ENCODE measurements around the gene SLC37A1.

The SLC37A1 gene

DNA sequence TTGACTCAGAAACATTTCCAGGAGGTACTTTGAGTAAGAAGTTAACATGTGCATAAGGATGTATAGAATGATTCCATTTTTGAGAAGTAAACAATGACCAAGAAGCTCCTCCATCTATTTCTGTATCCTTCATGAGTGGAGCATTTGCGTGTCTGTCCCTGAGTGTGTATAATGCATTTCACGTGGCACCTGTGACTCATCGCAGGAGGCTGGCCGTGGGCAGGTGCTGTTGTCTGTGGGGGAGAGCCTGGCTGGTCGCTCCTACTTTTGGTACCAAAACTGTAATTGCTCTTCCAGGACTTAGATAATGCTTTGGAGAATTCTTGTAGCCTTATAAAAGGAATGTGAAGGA is 16.5 kb downstream of the SLC37A1 start:
- no peak for DNase-seq

DNA sequence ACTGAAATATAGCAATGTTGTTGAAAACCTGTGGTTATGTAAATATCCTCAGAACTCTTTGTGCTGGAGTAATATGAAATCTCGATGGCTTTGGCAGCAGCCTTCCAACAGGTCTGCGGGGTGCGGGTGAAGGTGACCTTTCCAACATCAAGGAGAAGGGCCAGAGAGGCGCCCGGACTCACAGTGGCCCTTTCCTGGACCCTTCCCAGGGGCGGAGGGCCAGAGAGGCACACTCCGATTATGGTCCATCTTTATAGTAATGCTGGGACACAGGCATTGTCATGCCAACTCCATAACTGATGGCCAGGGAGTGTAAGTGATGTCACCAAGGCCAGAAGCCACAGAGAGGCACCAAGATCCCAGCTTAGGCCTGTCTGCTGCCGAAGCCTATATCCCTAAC is 18.1 kb downstream of the SLC37A1 start:
- DNase-seq = no peak

DNA sequence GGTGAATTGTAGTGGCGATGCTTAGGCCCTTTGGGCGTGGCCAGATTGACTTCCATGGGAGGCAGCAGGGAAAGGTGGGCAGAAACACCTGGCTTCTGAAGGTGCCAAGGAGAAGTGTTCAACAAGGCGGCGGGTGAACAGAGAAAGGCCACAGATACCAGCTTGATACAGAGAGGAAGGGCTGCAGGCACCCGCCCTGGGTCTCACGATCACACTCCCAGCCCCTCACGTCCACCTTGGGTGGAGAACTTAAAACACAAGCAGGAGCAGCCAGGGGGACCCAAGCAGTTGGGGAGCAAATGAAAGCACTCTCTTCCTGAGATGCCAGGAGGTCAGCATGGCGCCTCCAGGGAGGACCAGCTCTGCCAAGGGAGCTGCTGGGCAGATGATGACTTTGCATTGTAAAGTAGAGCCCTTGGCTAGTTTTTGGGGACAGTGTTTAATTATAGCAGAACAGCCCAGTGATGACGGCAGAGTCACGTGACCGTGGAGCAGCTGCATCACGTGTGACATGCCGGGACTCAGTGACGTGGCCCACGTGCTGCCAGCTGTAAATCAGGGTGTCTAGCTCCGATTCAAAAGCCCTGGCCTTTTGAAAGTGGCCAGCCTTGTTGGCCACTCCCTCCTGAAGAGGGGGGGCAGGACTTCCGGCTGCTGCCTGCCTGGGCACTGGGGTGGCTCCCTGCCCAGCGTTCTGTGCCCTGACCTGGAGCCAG is 19.0 kb downstream of the SLC37A1 start:
- no peak for DNase-seq

DNA sequence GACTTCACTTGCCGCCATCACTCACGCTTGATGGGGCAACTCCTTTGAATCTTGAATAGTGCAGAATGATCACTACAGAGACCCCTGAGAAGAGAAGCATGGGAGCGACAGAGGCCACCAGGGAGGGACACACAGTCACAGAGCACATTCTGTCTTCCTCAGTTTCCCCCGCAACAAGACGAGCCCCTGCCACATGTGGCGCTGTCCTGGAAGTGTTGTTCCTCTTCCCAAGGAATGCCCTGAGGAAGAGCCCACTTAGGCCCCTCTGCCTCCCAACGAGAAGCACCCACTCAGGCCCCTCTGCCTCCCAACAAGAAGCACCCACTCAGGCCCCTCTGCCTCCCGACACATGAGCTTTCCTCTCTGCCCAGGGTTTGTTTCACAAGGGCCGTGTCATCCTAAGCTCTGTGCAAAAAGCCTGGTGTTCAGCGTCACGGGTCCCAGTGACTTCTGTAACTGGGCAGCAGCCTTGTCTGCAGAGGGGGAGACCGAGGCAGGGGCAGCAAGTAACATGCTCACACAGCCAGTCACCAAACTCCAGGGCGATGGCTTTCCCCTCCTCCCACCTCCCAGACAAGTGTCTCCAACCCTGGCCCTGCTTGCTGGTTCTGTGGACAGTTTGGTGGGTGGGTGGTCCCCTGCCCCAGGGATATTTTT is 19.8 kb downstream of the SLC37A1 start:
- peak; percentile 30 for DNase-seq

DNA sequence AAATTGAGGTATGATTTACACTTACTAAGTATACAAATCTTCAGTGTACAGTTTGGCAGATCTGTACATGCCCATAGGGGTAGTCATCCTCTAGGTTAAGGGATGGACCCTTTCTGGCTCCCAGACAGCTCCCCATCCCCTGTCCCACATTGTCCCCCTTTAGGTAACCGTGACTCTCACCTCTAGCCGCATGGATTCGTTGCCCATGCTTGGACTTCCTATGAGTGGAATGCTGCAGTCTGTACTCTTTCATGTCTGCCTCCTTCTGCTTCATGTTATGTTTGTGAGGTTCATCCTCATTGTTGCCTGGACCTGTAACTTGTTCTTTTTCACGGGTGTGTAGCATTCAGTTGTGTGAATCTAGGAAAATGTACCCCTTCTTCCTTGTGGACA is 20.3 kb downstream of the SLC37A1 start:
- no peak for DNase-seq

DNA sequence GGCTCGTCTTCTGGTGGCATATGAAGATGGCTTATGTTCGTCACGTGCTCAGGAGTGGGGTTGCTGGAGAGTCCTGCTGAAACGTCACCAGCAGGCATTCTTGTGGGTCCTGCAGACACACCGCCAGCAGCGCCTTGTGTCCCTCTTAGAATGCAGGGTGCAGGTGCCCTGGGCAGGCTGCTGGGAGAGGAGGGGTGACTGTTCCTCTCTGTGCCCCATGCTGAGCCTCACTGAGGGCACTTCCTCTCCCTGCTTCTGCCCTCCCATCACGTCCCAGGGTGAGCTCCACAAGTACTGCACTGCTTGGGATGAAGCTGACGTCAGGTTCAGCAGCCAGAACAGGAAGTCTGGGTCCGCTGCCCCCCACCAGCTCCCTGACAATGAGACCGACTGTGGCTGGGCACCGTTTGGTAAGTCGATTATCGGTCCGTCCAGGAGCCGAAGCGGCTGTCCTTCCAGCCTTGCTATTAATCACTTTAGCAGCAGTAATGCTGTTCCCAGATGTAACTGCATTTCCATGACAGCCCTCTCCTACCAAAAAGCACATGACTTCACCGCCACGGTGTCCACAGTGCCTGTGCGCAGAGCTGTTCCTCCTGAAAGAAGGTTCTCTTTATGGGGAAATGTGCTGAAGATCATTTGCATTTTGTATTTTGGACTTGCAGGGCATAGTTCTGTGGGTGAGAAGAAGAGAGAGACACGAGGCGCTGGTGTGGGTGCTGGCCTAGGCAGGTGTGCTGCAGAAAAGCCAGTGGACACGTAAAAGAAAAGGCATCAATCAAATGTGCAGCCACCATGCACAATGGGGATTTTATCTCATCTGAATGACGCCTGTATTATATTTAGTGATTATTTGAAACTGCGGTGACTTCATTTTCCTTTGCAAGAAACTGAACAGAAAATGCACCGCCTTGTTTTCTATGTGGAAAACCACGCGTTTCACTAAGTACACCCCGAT is 21.0 kb downstream of the SLC37A1 start:
- peak; percentile 33 for DNase-seq

DNA sequence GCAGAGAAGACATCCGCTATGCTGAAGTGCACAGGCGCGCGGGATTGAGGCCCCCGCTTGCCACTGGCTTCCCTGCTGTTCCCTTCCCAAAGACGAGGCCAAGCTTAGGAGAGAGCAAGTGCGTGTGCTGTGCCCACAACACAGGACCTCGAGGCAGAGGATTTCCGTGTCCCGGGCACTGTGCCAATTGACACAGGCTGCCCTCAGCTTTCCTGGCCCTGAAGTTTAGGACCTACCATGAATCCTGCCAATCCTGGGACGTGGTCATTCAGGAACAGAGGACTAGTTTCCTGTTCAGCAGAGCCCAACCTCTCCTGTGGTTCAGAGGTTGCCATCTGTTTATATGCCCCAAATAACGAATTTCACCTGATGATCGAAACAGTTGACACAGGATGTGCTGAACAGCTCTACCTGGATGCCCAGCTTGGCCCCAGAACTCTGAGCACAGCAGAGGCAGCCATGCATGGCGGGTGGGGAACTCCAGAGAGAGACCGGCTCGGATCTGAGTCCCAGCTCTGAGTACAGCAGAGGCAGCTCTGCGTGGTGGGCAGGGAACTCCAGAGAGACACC is 22.0 kb downstream of the SLC37A1 start:
- no peak for DNase-seq

DNA sequence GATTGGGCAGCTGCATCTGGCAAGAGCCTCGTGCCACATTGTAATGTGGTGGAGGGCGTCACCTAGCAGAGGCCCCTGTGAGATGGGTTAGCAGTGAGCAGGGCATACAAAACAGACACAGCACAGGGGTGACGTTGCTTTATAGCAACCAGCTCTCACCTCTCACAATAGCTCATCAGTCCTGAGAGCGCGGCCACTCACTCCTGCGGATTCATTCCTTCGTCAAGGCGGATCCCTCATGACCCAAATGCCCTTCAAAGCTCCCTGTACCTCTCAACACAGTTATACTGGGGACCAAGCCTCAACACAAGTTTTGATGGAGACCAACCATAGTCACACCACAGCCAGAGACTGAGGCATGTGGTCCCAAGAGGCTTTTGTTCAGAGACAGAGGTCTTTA is 22.9 kb downstream of the SLC37A1 start:
- DNase-seq = no peak

DNA sequence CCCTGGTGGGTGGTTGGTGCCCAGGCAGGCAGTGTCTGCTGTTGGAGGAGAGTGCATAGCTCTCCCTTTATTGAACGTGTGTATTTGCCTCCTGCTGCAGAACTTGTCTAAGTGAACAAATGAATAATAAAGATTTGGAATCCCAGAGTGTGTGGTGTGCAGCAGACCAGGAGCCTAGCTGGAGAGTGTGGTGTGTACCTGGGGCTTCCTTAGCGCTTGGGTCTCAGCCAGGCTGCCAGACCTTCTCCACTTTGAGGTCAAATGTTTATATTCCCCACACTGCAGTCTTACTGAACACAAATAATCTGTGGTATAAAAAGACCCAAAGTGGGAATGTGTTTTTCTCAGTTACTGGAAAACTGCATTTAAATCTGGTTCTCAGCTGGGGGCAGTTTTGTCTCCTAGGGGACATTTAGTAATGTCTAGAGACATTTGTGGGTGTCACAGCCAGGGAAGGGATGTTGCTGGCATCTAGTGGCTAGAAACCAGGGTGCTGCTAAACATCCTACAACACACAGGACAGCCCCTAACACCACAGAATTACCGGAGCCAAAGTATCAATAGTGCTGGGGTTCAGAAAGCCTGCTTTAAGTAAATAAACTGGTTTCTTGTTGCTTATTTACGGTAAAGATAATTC is 23.6 kb downstream of the SLC37A1 start:
- DNase-seq = no peak

DNA sequence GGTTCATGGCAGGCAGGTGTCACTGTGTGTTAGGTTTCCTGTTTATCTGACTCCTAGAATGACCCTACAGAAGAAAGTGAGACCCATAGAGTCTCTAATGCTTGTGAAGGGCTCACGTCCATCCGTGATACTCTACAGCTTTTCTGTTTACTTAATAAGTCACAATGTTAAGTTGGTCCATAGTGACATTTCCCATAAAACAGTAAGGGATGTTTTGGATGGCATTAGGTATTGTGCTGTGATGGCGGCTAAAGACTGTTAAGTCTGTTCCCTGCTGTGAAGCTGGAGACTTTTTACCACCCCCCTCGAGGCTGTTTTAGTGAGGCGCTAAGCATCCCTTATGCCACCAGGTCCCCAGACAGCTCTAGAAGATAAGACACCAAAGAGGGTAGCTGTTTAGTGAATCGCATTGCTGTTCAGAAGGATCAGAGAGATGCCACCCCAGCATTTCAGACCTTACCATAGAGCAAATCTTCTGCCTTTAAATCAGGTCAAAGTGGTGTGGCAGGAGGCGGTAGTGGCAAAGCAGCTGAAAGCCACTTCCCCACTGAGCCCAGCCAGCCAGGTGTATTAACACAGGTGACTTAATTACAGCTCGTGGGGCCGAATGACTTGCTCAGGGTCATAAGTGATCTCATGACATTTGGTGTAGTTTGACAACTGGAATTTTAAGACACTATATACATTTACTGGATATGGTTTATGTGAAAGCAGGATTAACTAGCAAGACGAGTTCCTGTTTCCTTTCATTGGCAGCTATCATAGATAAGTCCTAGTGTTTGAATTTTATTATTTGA is 25.0 kb downstream of the SLC37A1 start:
- no peak for DNase-seq

DNA sequence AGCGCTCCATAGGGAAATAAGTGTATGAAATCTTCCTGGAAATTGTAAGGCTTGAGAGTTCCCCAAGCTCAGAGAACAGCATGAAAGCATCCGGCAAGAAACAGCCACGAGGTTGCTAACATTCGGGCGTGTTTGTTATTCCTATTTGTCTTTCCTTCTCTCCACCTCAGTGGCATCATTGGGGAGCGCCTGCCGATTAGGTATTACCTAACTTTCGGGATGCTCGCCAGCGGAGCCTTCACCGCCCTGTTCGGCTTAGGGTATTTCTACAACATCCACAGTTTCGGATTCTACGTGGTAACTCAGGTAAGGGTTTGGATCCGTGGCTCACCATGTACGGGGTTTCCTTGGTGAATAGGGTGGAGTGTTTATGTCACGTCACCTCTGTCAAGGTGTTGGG is 25.7 kb downstream of the SLC37A1 start:
- no peak for DNase-seq

DNA sequence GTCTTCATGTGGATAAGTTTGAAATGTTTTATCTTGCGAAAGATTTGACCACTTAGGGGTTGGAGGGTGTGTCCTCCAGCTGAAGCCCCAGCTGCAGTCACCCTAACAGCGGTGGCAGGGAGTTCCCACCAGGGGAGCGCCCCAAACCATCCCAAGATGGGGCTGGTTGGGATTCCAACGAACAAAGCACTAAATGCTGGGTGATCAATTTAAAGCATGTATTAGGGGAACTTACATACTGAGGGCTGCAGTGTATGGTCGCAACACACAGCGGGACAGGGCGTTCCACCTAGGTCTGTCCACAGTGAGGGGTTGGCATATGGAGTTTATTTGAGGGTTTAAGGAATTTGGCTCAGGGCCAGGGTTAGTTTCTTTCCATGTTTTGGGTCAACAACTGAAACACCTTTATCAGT is 26.3 kb downstream of the SLC37A1 start:
- no peak for DNase-seq

DNA sequence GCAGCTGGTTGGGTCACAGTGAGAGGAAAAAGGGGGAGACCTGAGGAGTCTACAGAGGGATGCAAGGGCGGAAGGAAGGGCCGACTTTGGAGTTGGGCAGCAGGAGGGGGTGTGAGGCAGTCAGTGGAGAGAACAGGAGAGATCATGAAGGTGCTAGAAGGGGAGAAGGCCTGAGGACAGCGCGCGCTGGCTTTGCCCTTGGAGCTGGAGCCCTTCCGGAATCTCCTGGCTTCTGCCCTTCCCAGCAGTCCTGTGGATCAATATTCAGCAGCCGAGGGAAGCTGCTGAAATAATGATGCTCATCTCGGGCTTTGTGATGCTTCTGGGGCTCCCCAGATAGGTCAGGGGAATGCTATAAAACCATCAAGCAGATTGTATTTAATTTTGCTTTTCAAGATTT is 26.7 kb downstream of the SLC37A1 start:
- DNase-seq = no peak

DNA sequence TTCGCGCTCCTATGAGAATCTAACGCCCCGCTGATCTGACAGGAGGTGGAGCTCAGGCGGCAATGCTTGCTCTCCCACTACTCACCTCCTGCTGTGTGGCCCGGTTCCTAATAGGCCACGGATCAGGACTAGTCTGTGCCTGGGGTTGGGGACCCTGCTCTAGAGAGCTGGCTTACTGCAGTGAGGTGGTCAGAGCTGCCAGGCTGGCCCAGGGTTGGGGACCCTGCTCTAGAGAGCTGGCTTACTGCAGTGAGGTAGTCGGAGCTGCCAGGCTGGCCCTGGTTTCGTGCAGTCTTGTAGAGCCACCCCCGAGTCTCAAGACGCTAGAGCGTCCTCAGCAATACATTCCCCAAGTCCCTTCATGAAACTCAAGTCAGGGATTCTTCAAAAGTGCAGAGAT is 27.5 kb downstream of the SLC37A1 start:
- no peak for DNase-seq

DNA sequence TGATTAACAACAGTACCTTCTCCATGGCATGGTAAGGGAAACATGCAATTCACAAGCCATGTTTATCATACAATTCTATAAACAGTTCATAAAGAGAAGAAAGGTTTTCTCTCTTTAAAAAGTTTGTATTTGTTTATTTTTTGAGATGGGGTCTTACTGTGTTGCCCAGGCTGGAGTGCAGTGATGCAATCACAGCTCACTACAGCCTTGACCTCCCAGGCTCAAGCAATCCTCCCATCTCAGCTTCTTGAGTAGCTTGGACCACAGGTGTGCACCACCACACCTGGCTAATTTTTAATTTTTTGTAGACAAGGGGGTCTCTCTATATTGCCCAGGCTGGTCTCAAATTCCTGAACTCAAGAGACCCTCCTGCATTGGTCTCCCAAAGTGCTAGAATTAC is 28.0 kb downstream of the SLC37A1 start:
- no peak for DNase-seq

DNA sequence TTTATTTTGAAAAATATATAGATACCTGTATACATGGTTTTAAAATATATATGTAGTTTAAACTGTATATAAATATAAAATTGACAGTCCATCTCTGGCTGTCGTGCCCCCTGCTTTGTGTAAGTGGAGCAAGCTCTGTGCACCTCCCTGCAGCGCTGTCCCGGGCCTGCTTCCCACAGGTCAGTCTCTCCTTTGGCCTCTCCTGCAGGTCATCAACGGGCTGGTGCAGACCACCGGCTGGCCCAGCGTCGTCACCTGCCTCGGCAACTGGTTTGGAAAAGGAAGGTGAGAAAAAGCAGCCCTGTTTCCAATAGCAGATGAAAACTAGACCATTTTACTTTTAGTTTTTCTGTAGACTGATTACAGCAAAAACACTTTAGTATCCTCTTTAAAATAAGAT is 28.5 kb downstream of the SLC37A1 start:
- no peak for DNase-seq

DNA sequence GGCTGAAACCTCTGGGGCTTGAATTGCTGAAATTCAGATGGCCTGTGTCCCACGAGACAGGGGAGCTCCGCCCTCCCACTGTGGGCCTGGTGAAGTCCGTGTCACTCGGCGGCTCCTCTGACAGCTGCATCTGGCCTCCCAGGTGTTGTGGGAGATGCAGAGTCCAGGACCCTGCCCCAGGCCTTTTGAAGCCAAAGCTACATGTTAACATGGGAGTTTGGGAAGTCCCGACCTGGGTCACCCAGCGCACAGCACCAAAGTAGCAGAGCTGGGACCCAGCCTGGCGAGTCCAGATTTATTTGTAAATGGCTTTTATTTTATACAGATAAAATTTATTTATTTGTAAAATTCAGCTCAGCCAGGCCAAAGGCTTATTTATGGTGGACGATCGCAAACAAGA is 28.9 kb downstream of the SLC37A1 start:
- no peak for DNase-seq

DNA sequence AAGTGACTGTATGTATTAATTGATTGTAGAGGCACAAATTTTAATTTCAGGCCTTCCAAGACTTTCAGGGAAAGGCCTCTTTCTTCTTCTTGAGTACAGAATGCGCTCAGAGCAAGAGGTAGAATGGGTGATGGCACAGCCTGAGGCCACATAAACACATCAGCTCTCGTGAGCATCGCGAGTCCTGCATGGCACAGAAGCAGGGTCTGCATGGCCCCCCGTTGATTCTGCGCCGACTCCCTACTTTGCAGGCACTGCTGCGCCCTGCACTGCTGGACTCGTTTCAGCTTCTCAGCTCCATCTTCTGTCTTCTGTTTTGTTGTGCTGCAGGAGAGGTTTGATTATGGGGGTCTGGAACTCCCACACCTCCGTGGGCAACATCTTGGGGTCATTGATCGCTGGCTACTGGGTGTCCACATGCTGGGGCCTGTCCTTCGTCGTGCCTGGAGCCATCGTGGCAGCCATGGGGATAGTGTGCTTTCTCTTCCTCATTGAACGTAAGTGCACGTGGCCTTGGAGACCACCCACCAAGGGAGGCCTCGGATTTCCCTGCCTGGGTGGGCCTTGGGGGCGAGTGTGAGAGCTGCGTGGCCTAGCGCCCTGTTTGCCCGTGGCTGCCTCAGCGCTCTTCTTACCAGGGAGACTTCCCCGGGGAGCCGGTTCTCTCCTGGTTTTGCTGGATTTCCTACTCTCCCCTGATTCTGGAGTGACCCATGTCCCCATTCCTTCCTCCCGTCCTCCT is 29.6 kb downstream of the SLC37A1 start:
- no peak for DNase-seq

DNA sequence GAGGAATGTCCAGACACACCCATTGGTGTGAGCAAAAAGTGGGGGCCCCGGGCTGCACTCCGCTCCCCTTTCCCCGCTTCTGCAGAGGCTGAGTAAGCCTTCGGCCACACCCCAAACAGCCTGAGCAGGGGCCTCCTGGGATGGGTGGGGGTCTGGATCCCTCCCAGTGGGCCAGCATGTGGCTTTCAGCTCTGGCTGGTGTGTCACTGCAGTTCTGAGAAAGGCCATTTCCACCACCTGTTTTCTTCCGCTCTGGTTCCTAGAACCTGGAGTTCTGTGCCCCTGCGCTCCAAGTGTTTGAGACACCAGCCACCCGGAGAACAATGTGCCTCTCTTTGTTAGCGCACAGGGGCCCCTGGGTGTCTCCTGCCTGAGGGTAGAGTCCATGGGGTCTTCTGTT is 30.9 kb downstream of the SLC37A1 start:
- DNase-seq = no peak

DNA sequence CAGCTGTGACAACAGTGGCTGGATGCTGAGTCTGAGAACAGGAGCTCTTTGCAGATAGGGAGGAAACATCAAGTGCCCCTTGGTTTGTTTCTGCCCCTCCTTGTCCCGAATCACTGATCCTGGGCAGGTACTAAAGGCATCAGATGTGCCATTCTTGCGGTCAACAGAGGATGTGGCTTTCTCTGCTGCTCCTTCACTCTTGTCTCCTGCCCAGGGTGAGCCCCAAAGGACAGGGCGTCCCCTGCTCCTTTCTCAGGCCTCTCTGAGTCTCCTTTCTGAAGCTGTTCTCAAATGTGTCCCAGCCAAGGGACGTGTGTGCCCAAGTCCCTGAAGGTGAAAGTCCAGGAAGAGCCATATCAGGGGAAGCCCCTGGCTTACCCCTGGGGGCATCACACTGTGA is 31.7 kb downstream of the SLC37A1 start:
- DNase-seq = no peak

DNA sequence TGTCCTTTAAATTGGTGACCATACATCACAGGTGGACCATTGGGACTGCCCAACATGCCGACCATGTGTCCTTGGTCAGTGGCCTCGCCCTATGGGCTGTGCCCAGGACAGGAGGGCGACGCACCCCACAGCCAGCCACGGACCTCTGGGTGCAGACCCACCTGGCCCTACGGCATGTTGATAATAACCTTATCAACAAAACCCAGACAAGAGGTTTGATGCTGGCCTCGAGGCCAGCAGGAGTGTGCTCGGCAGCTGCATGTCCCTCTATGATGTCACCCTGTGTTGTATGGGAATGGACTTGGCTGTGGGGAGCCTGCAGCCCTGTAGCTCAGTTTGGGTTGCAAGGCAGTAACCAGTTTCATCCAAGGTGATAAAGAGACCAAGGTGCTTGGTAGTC is 32.1 kb downstream of the SLC37A1 start:
- no peak for DNase-seq

All from islet precursor cell (in vitro differentiated cells).